GM06990 (cell line): ENCODE data around the gene SPATA9.
"Not testable (repeated sequence)": the region's sequence is repeated elsewhere in the genome, so short reads cannot be mapped to it uniquely, and the experiment has no call there.

ENCODE experiments used
- DNase-seq: peaks from one replicate; pipeline ENCODE4 v3.0.0-alpha.2; 2011; ENCODE audit not compliant: insufficient read length; ENCODE audit errors: extremely low read depth
- H3K27me3 ChIP-seq: replicated peaks from 2 replicates; pipeline ENCODE4 v1.6.0; 2011; ENCODE audit warnings: low read length; ENCODE audit not compliant: control insufficient read depth, insufficient read depth
- H3K36me3 ChIP-seq: 2 replicates; pipeline ENCODE4 v1.5.1; 2011; ENCODE audit warnings: low read length; ENCODE audit not compliant: control insufficient read depth, insufficient read depth
- H3K4me3 ChIP-seq: replicated peaks from 2 replicates; pipeline ENCODE4 v1.5.1; 2011; ENCODE audit warnings: low read depth, mild to moderate bottlenecking, control low read depth, low read length
- TF ChIP-seq, protein P1 (sequence below): IDR thresholded peaks from 2 replicates; pipeline ENCODE4 v1.5.1; 2011; ENCODE audit warnings: low read length, control low read depth, mild to moderate bottlenecking, inconsistent platforms; ENCODE audit not compliant: insufficient read depth, poor library complexity, severe bottlenecking

The SPATA9 gene

DNA sequence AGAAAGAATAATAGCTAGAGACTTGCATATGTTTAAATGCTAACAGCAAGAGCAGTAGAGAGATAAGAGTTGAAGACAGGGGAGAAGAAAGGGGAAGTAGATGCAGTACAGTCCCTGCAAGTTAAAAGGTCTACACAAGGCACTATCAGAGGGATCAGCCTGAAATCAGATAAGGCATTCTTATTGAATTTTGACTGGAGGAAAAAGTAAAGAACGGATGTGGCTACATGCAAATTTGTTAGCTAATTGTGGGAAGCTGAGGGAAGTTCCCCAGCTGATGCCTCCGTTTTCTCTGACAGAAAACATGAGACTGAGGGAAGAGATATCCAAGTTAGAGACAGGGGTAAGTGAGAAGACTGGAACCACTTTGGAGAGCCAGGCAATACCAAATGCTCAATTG lies 35.4 kb upstream of the SPATA9 start:
- TF ChIP-seq, protein P1, sequence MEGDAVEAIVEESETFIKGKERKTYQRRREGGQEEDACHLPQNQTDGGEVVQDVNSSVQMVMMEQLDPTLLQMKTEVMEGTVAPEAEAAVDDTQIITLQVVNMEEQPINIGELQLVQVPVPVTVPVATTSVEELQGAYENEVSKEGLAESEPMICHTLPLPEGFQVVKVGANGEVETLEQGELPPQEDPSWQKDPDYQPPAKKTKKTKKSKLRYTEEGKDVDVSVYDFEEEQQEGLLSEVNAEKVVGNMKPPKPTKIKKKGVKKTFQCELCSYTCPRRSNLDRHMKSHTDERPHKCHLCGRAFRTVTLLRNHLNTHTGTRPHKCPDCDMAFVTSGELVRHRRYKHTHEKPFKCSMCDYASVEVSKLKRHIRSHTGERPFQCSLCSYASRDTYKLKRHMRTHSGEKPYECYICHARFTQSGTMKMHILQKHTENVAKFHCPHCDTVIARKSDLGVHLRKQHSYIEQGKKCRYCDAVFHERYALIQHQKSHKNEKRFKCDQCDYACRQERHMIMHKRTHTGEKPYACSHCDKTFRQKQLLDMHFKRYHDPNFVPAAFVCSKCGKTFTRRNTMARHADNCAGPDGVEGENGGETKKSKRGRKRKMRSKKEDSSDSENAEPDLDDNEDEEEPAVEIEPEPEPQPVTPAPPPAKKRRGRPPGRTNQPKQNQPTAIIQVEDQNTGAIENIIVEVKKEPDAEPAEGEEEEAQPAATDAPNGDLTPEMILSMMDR, result no peak
- H3K36me3 ChIP-seq, result no peaks in the 10 kb centered on the region
- DNase-seq, result peak; percentile 30
- H3K27me3 ChIP-seq, result no peaks in the 10 kb centered on the region
- H3K4me3 ChIP-seq, result no peak overlapping the region

DNA sequence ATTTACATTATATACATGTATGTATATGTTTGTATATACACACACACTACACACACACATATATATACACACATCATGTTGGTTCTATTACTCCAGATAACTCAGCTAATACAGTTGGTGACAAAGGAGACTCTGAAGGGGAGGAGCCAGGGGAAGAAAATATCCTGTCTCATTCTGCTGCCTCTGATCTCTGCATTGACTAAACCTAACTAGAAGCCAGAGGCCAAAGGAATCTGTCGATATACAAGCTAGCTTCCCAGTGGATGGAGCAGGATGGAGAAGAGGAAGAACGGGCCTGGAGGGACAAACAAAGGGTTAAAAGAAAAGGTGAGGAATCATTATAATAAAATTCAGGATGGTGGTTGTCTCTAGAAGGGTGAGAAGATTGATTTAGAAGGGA lies 34.6 kb upstream of the SPATA9 start:
- TF ChIP-seq, protein P1, result no peak
- DNase-seq, result no peak
- no peaks in the 10 kb centered on the region for H3K27me3 ChIP-seq
- no peaks in the 10 kb centered on the region for H3K36me3 ChIP-seq
- H3K4me3 ChIP-seq, result no peak overlapping the region

DNA sequence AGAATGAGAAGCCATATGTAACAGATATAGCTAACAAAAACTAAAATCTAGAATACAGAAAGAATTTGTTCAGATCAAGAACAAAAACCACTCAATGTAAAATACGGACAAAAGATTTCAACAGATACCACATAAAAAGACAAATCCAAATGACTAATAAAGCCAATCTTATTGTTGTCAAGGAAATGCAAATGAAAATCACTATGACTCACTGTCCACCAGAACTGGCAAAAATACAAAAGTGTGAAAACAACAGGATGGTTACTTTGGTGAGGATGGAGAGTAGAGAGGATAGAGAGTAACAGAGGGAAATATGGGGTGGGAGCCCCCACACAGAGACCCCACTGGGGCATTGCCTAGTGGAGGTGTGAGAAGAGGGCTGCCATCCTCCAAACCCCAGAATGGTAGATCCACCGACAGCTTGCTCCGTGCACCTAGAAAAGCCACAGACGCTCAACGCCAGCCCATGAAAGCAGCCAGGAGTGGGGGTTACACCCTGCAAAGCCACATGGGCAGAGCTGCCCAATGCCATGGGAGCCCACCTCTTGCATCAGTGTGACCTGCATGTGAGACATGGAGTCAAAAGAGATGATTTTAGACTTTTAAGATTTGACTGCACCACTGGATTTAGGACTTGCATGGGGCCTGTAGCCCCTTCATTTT lies 33.1 kb upstream of the SPATA9 start:
- H3K4me3 ChIP-seq, result no peak overlapping the region

DNA sequence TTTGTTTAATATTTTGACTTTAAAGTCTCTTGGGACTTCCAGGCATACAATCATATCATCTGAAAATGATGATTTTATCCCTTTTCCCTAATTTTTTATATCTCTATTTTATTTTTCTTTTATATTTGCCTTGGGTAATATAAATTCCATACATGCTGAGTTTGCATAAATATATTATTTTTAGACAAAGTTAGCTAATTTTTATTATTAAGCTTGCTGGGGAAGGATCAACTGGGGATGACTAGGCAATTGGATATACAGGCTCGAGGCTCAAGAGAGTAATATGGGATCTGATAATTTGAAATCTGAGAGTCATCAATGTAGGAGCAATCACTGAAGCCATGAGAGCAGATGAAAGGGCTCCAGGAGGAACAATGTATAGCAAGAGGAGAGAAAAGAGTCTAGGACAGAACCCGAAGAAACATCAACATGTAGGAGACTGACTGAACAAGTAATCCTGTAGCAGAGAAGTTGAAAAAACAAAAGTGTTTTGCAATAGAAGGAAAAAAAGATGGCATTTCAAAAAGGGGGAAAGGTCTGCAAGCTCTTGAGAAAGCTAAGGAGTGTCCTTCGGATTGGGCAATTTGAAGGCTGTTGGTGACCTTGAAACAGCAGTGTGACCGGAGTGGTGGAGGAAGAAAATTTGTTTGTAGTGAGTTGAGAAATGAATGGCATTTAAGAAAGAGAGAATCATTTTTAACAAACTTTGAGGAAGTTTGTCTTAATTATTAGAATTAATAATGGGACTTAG lies 31.3 kb upstream of the SPATA9 start:
- no peaks in the 10 kb centered on the region for H3K27me3 ChIP-seq
- DNase-seq, result no peak
- TF ChIP-seq, protein P1, result no peak
- no peaks in the 10 kb centered on the region for H3K36me3 ChIP-seq
- no peak overlapping the region for H3K4me3 ChIP-seq

More for the DNA sequence above, 33.1 kb upstream of the SPATA9 start:
- no peaks in the 10 kb centered on the region for H3K36me3 ChIP-seq
- H3K27me3 ChIP-seq, result no peaks in the 10 kb centered on the region
- TF ChIP-seq, protein P1, result no peak
- peak; percentile 34 for DNase-seq

DNA sequence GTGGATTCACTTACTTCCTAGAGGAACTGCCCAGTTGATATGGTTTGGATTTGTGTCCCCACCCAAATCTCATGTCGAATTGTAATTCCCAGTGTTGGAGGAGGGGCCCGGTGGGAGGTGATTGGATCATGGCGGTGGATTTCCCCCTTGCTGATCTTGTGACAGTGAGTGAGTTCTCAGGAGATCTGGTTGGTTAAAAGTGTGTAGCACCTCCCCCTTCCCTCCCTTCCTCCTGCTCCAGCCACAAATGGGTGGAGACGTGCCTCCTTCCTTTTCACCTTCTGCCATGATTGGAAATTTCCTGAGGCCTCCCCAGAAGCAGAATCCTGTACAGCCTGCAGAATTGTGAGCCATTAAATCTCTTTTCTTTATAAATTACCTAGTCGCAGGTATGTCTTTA lies 30.5 kb upstream of the SPATA9 start:
- DNase-seq, result not testable (repeated sequence)

DNA sequence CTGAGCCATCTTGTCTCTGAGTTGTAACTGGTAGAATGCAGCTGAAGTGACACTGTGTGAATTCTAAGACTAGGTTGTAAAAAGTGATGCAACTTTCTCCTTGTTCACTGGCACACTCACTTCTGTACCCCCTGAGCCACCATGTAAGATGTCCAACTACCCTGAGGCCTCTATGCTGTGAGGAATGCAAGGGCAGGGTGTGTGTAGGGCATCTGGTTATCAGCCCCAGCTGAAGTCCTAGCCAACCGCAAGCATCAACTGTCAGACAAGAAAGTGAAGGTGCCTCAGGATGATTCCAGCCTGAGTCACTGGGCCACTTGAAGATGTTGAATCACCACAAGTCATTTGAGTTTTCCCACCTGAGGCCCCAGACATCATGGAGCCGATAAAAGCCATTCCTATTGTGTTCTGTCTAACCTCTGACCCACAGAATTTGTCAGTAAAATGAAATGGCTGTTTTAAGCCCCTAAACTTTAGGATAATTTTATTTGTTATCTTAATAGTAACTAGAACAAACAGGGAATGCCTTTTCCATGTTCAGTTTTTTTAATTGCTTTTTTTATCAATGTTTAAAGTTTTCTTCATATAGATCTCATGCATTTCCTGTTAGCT lies 29.7 kb upstream of the SPATA9 start:
- Histone ChIP-seq H3K36me3 (no peaks in the 10 kb centered on the region), H3K27me3 (no peaks in the 10 kb centered on the region), H3K4me3 (no peak overlapping the region)
- DNase-seq, result no peak
- TF ChIP-seq, protein P1, result no peak

More for the DNA sequence above, 30.5 kb upstream of the SPATA9 start:
- not testable (repeated sequence) for H3K36me3 ChIP-seq, H3K4me3 ChIP-seq, H3K27me3 ChIP-seq
